Fibroblast of lung (primary cell): ENCODE results near the gene PRSS36. TPM values are rescaled to one million over a fixed set of nuclear protein-coding genes. Genes with fewer than 3 reads are reported as not detected.

Experiments used
- DNase-seq, 2 donors: peaks; one replicate each; pipeline versions ENCODE4 v3.0.0 to v3.0.0-alpha.2; 2010; ENCODE audit warnings: low read depth in 2 of 2
- H2AFZ ChIP-seq: 2 replicates; pipeline ENCODE4 v1.5.1; 2012; ENCODE audit warnings: low read length, control low read depth, inconsistent platforms
- H3K27ac ChIP-seq: 2 replicates; pipeline ENCODE4 v1.5.1; 2011; ENCODE audit warnings: low read length, control low read depth; ENCODE audit not compliant: insufficient read depth
- H3K27me3 ChIP-seq: 2 replicates; pipeline ENCODE4 v1.5.1; 2011; ENCODE audit warnings: mild to moderate bottlenecking, low read length; ENCODE audit not compliant: control insufficient read depth, insufficient read depth
- H3K36me3 ChIP-seq: 2 replicates; pipeline ENCODE4 v1.5.1; 2011; ENCODE audit warnings: low read length; ENCODE audit not compliant: control insufficient read depth, insufficient read depth
- H3K4me1 ChIP-seq: 2 replicates; pipeline ENCODE4 v1.5.1; 2011; ENCODE audit warnings: low read length; ENCODE audit not compliant: control insufficient read depth, insufficient read depth; ENCODE audit errors: extremely low read depth
- H3K4me2 ChIP-seq: 2 replicates; pipeline ENCODE4 v1.5.1; 2011; ENCODE audit warnings: low read length, control low read depth; ENCODE audit not compliant: insufficient read depth; ENCODE audit errors: extremely low read depth
- H3K4me3 ChIP-seq, 4 experiments: fragments of 200-600 bp in 1 of 4; sonication (generic) in 1 of 4; replicated peaks in 1 of 4; 2 replicates each; pipeline ENCODE4 v1.5.1; 2011 to 2016; ENCODE audit warnings: low read length in 4 of 4, low read depth in 3 of 4, mild to moderate bottlenecking in 3 of 4, control low read depth in 2 of 4, inconsistent platforms in 1 of 4, mixed read lengths in 1 of 4; ENCODE audit not compliant: insufficient read depth in 1 of 4; ENCODE audit errors: control extremely low read depth in 1 of 4
- H3K79me2 ChIP-seq: 2 replicates; pipeline ENCODE4 v1.5.1; 2012; ENCODE audit warnings: mild to moderate bottlenecking, low read length, inconsistent platforms; ENCODE audit not compliant: control insufficient read depth, insufficient read depth
- H3K9ac ChIP-seq: 2 replicates; pipeline ENCODE4 v1.5.1; 2011; ENCODE audit warnings: mild to moderate bottlenecking, low read length, control low read depth; ENCODE audit not compliant: insufficient read depth
- H3K9me3 ChIP-seq: 2 replicates; pipeline ENCODE4 v1.5.1; 2012; ENCODE audit warnings: low read depth, low read length; ENCODE audit not compliant: control insufficient read depth, insufficient read depth
- H4K20me1 ChIP-seq: 2 replicates; pipeline ENCODE4 v1.5.1; 2011; ENCODE audit warnings: low read length; ENCODE audit not compliant: control insufficient read depth, insufficient read depth; ENCODE audit errors: extremely low read depth
- CTCF ChIP-seq, 2 donors: IDR thresholded peaks in 1 of 2; conservative IDR thresholded peaks in 1 of 2; 1 replicate in 1 of 2; 2 replicates in 1 of 2; pipeline ENCODE4 v1.5.1; 2011 to 2012; ENCODE audit warnings: low read length in 2 of 2, control low read depth in 1 of 2, inconsistent platforms in 1 of 2, low read depth in 1 of 2, mild to moderate bottlenecking in 1 of 2
- EZH2 ChIP-seq: IDR thresholded peaks from 2 replicates; pipeline ENCODE4 v1.5.1; 2012; ENCODE audit warnings: low read length, control low read depth, mild to moderate bottlenecking; ENCODE audit errors: missing control alignments
- polyA plus RNA-seq, 2 donors: library from polyadenylated mRNA; depleted of rRNA in 1 of 2; stranded (reverse) in 1 of 2; unstranded in 1 of 2; fragments of >200 nt; gene quantifications; 2 replicates each; pipeline ENCODE4 v1.2.1, GENCODE V29; 2011 to 2012; ENCODE audit warnings: missing spikeins in 1 of 2
- total RNA-seq: library from RNA; depleted of rRNA; stranded (reverse); fragments of >200 nt; gene quantifications from 2 replicates; pipeline ENCODE4 v1.2.1, GENCODE V29; 2014

The PRSS36 gene
- total and polyA plus RNA-seq, 2 donors (not counting 1 experiment from before 2014, with no cell fraction given), result 0.10 to 0.17 TPM

GRCh38 chr16:31131416-31131815 is 18.4 kb downstream of the PRSS36 start:
- Histone ChIP-seq H3K4me2 (no peak overlapping the region), H3K36me3 (peaks cover 5% of the 10 kb centered on the region), H3K79me2 (no peaks in the 10 kb centered on the region), H2AFZ (no peak overlapping the region), H3K4me3 (no peak overlapping the region), H3K9ac (no peak overlapping the region), H3K9me3 (no peaks in the 10 kb centered on the region), H3K27me3 (no peaks in the 10 kb centered on the region), H3K27ac (no peak overlapping the region), H4K20me1 (no peaks in the 10 kb centered on the region), H3K4me1 (no peaks in the 10 kb centered on the region)
- TF ChIP-seq EZH2 (no peak), CTCF (conservative IDR thresholded peaks at IDR 0.05 in 1 of 2, IDR thresholded peaks at IDR 0.05 in 1 of 2; ENCODE audit: low read depth in 1 of 2, low read length in 2 of 2) (no peak)
- no peak for DNase-seq

GRCh38 chr16:31130899-31131298 is 19.0 kb downstream of the PRSS36 start:
- no peaks in the 10 kb centered on the region for H4K20me1 ChIP-seq
- TF ChIP-seq EZH2 (no peak), CTCF (conservative IDR thresholded peaks at IDR 0.05 in 1 of 2, IDR thresholded peaks at IDR 0.05 in 1 of 2; ENCODE audit: low read depth in 1 of 2, low read length in 2 of 2) (no peak)
- H3K79me2 ChIP-seq, result no peaks in the 10 kb centered on the region
- H3K36me3 ChIP-seq, result peaks cover 5% of the 10 kb centered on the region
- DNase-seq, result no peak
- no peak overlapping the region for H3K4me2 ChIP-seq
- no peak overlapping the region for H3K27ac ChIP-seq
- no peaks in the 10 kb centered on the region for H3K4me1 ChIP-seq
- no peak overlapping the region for H3K9ac ChIP-seq
- H3K27me3 ChIP-seq, result no peaks in the 10 kb centered on the region
- H2AFZ ChIP-seq, result no peak overlapping the region
- H3K9me3 ChIP-seq, result no peaks in the 10 kb centered on the region
- H3K4me3 ChIP-seq, result no peak overlapping the region

GRCh38 chr16:31130336-31130891 is 19.5 kb downstream of the PRSS36 start:
- Histone ChIP-seq H3K27me3 (no peaks in the 10 kb centered on the region), H3K36me3 (peaks cover 5% of the 10 kb centered on the region), H3K9ac (no peak overlapping the region), H3K79me2 (no peaks in the 10 kb centered on the region), H4K20me1 (no peaks in the 10 kb centered on the region), H3K4me2 (no peak overlapping the region), H2AFZ (no peak overlapping the region), H3K4me3 (no peak overlapping the region), H3K4me1 (no peaks in the 10 kb centered on the region), H3K27ac (no peak overlapping the region), H3K9me3 (no peaks in the 10 kb centered on the region)
- no peak for TF ChIP-seq CTCF (conservative IDR thresholded peaks at IDR 0.05 in 1 of 2, IDR thresholded peaks at IDR 0.05 in 1 of 2; ENCODE audit: low read depth in 1 of 2, low read length in 2 of 2)
- TF ChIP-seq EZH2, result no peak
- no peak for DNase-seq
